Measurements from ENCODE around the gene DUSP9. TPM values are rescaled to one million over a fixed set of nuclear protein-coding genes. Genes with fewer than 3 reads are reported as not detected.

Gene DUSP9
- total and polyA plus RNA-seq, 12 donors, result 0.11 to 15.9 (median 0.24) TPM; not detected in 6

DNA sequence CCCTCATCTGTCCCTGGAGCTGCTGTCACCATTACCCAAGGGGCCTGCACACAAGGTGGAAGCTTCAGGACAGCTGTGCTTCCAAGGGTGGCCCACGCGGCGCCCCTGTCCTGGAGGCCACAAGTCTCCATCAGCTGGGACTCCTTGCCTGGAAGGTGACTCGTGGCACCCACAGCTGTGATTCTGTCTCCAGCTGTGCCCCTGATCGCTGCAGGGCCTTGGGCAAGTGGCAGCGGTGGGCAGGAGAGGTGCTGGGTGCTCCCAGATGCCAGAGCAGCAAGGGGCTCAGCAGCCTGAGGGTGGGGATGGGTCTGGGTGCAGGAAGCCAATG, 9.0 kb upstream of the DUSP9 start:
- H3K27me3 ChIP-seq, result peaks cover 24% of the 10 kb centered on the region
- WGBS, 4 donors, result 83 to 94% (median 93%) methylated on average over 3 to 6 of the region's 6 CpGs; no CpG with 5 or more reads in 1 of the 4 donors
- H3K4me3 ChIP-seq, result no peak overlapping the region
- DNase-seq, result peak in 1 of 7 donors; percentile 2
- no peak for TF ChIP-seq POLR2A (IDR thresholded peaks at IDR 0.05)
- TF ChIP-seq, protein P1, sequence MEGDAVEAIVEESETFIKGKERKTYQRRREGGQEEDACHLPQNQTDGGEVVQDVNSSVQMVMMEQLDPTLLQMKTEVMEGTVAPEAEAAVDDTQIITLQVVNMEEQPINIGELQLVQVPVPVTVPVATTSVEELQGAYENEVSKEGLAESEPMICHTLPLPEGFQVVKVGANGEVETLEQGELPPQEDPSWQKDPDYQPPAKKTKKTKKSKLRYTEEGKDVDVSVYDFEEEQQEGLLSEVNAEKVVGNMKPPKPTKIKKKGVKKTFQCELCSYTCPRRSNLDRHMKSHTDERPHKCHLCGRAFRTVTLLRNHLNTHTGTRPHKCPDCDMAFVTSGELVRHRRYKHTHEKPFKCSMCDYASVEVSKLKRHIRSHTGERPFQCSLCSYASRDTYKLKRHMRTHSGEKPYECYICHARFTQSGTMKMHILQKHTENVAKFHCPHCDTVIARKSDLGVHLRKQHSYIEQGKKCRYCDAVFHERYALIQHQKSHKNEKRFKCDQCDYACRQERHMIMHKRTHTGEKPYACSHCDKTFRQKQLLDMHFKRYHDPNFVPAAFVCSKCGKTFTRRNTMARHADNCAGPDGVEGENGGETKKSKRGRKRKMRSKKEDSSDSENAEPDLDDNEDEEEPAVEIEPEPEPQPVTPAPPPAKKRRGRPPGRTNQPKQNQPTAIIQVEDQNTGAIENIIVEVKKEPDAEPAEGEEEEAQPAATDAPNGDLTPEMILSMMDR (IDR thresholded peaks at IDR 0.05), result no peak
- no peaks in the 10 kb centered on the region for H3K36me3 ChIP-seq (replicated peaks in 1 of 2)
- peaks cover 0 to 6% of the 10 kb centered on the region in 2 donors for H3K4me1 ChIP-seq (replicated peaks in 1 of 2)
- no peaks in the 10 kb centered on the region for H3K9me3 ChIP-seq (replicated peaks in 1 of 3)
- H3K27ac ChIP-seq, result no peak overlapping the region
- intact Hi-C loops (cut with DNase I), result no loop called here

DNA sequence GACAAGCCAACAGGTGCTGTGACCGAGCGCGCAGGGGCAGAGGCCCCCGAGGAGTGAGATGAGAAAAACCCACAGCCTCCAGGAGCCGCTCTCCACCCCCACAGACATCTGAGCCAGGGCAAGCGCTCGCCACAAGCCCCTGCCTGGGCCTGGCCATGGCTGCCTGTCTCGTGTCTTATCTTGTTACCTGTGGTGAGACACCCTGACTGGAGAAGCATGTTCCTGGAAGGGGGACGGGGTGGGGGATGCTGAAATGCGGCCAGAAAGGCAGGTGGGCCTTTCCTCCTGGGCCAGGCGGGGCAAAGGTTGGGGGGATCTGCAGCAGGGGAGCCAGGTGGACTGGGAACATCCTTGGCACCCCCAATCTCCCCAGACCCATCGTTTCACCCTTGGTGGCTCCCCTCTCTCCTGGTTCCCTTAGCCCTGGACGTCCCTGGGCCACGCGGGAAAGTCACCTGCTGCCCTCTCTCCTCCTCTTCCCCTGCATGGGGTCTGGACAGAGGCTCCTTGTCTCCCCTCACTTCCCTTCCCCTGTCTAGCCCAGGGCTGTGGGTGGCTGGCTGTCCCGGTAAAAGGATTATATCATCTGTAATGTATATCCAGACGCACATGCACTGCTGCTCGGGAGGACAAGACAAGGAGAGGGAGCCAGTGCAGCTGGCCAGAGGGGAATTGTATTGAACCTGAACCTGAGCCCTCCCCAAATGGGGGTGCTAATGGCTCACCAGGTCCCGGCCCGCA, 8.4 kb upstream of the DUSP9 start:
- TF ChIP-seq POLR2A (IDR thresholded peaks at IDR 0.05), result no peak
- TF ChIP-seq, protein P1 (IDR thresholded peaks at IDR 0.05), result no peak
- no peak overlapping the region for H3K27ac ChIP-seq
- no peak overlapping the region for H3K4me3 ChIP-seq
- DNase-seq, result peak in 1 of 7 donors; percentile 12
- H3K9me3 ChIP-seq (replicated peaks in 1 of 3), result no peaks in the 10 kb centered on the region
- WGBS, 4 donors, result 79 to 88% (median 86%) methylated on average over 12 to 20 of the region's 20 CpGs
- intact Hi-C loops (cut with DNase I), result no loop called here
- peaks cover 24% of the 10 kb centered on the region for H3K27me3 ChIP-seq
- peaks cover 0 to 6% of the 10 kb centered on the region in 2 donors for H3K4me1 ChIP-seq (replicated peaks in 1 of 2)
- H3K36me3 ChIP-seq (replicated peaks in 1 of 2), result no peaks in the 10 kb centered on the region

DNA sequence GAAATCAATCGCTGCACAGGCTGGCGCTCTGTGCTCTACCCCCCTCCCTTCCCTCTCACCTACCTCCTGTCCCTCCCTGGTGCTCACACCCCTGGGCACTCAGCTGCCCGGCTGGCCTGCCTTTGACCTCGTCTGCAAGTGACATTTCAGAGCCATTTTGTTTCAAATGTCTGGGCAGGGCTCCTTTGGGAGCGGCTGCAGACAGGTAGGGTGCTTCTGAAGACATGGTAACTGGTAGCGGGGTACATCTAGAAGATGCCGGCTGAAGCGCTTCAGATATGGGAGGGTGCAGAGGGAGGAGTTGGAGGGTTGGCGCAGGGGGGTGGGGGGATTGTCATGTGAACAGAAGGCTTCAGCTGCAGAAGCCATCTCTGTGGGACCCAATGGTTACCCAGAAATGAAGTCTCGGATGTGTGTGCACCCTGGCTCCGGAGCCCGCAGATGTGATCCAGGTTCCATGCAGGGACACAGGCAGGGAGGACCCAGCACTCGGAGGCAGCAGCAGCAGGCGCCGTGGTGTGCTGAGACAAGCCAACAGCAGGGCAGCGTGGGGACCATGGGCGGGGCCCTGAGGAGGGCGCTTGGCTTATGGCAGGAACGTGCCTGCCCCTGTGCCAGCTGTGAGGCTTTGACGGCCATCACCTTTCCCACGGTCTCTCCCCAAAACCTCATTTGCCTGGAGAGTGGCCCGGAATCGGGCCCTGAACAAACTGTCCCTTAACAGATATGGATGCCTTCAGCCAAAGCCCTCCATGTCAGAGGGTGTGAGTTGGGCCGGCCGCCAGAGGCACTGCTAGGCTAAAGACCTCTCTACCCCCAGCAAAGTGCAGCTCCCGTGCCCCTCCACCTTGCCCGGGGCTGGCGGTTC, 7.6 kb upstream of the DUSP9 start:
- peak in 1 of 7 donors; percentile 5 for DNase-seq
- H3K4me1 ChIP-seq (replicated peaks in 1 of 2), result peaks cover 0 to 6% of the 10 kb centered on the region in 2 donors
- 77 to 88% (median 84%) methylated on average over 7 to 28 of the region's 28 CpGs for WGBS, 4 donors
- H3K36me3 ChIP-seq (replicated peaks in 1 of 2), result no peaks in the 10 kb centered on the region
- H3K4me3 ChIP-seq, result no peak overlapping the region
- no peak overlapping the region for H3K27ac ChIP-seq
- TF ChIP-seq, protein P1 (IDR thresholded peaks at IDR 0.05), result no peak
- TF ChIP-seq POLR2A (IDR thresholded peaks at IDR 0.05), result no peak
- H3K27me3 ChIP-seq, result peaks cover 24% of the 10 kb centered on the region
- no peaks in the 10 kb centered on the region for H3K9me3 ChIP-seq (replicated peaks in 1 of 3)
- intact Hi-C loops (cut with DNase I), result loop anchor here in 1 of 2 donors (10.0 kb wide), 1 partner anchor 85 kb away; no protein-coding TSS in a partner anchor

DNA sequence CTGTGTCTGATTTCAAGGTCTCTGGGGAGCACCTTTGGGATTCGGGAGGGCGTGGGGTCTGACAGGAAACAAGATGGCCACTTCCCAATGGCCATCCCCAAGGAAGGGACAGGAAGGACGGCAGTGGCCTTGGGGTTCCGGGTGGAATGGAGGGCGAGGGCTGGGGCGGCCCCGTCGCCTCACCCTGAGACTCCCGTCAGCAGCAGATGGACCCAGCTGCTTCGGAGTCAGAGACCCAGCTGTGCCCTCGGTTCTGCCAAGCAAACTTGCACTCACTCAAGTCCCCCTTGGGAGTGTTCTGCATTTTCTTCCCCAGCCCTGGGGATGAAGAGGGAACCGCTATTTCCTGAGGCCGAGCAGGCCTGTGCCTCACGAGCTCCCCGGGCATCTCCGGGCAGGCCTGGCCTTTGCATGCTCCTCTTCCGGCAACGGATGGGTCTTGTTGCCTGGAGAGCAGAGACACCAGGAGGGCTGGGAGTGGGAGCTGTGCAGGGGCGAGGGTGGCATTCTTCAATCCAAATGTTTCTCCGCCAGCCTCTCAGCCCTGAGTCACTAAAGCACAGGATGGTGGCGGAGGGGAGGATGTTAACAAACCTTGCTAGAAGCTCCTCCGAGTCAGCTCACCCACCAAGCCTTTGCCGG, 6.8 kb upstream of the DUSP9 start:
- Histone ChIP-seq H3K36me3 (replicated peaks in 1 of 2) (no peaks in the 10 kb centered on the region), H3K27me3 (peaks cover 31% of the 10 kb centered on the region), H3K27ac (no peak overlapping the region), H3K9me3 (replicated peaks in 1 of 3) (no peaks in the 10 kb centered on the region), H3K4me1 (replicated peaks in 1 of 2) (peaks cover 0 to 6% of the 10 kb centered on the region in 2 donors), H3K4me3 (no peak overlapping the region)
- WGBS, 4 donors, result 81 to 90% (median 87%) methylated on average over 9 to 23 of the region's 23 CpGs; no CpG with 5 or more reads in 1 of the 4 donors
- TF ChIP-seq, protein P1 (IDR thresholded peaks at IDR 0.05), result no peak
- no peak for TF ChIP-seq POLR2A (IDR thresholded peaks at IDR 0.05)
- DNase-seq, result peak in 1 of 7 donors; percentile 11
- intact Hi-C loops (cut with DNase I), result loop anchor here in 1 of 2 donors (10.0 kb wide), 1 partner anchor 85 kb away; no protein-coding TSS in a partner anchor
